DMS 273 treated with DMSO at 0.1 percent for 48 hours (cell line): ENCODE data around the gene XKR8.
"Not testable (repeated sequence)": the region's sequence is repeated elsewhere in the genome, so short reads cannot be mapped to it uniquely, and the experiment has no call there.

ENCODE experiments used
- DNase-seq: peaks from one replicate; lab custom pipeline; 2025; lab: John Stamatoyannopoulos, UW

The XKR8 gene

DNA sequence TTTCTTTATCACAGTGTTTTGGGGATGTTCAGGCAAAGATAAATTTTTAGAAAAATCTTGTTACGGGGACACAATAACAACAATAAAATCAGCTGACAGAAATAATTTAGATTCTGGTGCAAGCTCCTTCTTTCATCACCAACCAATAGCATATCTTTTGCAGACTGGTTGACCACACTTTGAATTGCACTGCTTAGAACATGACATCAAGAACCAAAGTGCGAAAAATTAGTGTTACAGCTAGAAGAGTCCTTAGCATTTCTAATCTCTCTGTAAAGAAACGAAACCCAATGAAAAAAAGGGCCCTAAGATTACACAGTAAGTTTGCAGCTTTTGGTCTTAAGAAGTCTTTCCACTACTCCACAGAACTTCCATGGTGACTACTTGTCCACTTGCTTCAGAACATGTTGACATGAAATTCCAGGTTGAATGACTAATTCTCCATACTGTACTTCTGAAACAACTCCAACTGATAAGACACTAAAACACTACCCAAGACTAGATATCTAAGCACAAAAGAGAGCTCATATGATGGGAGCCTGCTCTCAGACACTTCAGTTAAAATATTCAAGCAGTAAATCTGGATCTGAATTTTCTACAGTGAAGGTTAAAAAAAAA, 31.3 kb downstream of the XKR8 start:
- no peak for DNase-seq

DNA sequence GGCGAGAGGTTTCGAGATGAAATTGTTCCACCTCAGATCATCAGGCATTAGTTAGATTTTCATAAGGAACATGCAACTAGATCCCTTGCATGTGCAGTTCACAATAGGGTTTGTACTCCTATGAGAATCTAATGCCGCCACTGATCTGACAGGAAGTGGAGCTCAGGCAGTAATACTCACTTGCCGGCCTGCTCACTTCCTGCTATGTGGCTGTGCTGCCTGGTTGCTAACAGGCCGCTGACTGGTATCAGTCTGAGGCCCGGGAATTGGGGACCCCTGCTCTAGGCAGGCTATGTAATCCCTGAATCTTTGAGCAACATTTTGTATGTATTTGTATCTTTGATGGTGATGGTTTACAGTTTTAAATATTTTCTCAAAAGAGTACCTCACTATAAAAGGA, 32.5 kb downstream of the XKR8 start:
- DNase-seq = no peak

DNA sequence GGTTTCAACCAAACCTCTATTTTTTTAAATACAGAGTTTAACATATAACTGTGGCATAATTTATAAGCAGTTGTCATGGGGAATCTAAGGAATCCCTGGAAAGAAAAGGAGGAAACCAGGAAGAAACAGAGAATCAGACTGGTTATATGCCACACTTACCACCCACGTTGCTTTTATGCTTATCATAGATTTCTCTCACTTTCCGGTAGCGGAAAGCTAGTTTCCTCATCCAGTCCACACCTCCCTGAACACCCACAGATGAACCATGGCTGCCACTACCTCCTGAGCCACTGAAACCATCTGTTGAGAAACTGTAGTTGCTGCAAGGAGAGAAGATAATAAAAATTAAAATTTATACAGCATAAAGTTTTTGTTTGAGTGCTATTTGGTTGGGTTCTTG, 33.5 kb downstream of the XKR8 start:
- no peak for DNase-seq

GRCh38 chr1:27994060-27994459, 34.3 kb downstream of the XKR8 start:
- no peak for DNase-seq

GRCh38 chr1:27994526-27994925, 34.8 kb downstream of the XKR8 start:
- DNase-seq = not testable (repeated sequence)

DNA sequence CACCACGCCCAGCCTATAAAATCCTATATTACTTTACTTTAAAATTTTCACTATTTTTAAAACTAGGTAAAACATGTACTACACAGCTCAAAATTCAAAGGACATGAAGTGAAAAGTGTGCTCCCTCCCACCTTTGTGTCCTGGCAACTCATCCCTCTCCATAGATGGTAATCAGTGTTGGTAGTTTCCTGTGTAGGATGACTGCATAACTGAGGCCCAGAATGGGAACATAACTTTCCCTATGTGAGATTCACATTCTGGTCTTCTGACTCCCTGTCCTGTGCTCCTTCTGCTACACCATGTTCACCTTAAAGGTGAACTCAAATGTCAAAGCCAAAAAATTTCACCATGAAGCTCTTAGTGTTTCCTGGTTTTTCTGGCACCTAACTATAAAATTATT, 39.3 kb downstream of the XKR8 start:
- no peak for DNase-seq

GRCh38 chr1:28002600-28002999, 42.8 kb downstream of the XKR8 start:
- DNase-seq = no peak

GRCh38 chr1:28003117-28003516, 43.3 kb downstream of the XKR8 start:
- DNase-seq = not testable (repeated sequence)

- DNase-seq = no peak
Measured at GRCh38 chr1:28010969-28011368, 51.2 kb downstream of the XKR8 start.
